Activated CD4-positive, alpha-beta T cell treated with anti-CD3 and anti-CD28 coated beads, Interleukin-2, amount 50 U/mL, for 16 hours (primary cell): ENCODE measurements around the gene FAT1.
"Not testable (repeated sequence)": the region's sequence is repeated elsewhere in the genome, so short reads cannot be mapped to it uniquely, and the experiment has no call there.

Source experiments
- DNase-seq: peaks from one replicate; pipeline ENCODE4 v3.0.0-alpha.2; 2020

Gene FAT1, protein sequence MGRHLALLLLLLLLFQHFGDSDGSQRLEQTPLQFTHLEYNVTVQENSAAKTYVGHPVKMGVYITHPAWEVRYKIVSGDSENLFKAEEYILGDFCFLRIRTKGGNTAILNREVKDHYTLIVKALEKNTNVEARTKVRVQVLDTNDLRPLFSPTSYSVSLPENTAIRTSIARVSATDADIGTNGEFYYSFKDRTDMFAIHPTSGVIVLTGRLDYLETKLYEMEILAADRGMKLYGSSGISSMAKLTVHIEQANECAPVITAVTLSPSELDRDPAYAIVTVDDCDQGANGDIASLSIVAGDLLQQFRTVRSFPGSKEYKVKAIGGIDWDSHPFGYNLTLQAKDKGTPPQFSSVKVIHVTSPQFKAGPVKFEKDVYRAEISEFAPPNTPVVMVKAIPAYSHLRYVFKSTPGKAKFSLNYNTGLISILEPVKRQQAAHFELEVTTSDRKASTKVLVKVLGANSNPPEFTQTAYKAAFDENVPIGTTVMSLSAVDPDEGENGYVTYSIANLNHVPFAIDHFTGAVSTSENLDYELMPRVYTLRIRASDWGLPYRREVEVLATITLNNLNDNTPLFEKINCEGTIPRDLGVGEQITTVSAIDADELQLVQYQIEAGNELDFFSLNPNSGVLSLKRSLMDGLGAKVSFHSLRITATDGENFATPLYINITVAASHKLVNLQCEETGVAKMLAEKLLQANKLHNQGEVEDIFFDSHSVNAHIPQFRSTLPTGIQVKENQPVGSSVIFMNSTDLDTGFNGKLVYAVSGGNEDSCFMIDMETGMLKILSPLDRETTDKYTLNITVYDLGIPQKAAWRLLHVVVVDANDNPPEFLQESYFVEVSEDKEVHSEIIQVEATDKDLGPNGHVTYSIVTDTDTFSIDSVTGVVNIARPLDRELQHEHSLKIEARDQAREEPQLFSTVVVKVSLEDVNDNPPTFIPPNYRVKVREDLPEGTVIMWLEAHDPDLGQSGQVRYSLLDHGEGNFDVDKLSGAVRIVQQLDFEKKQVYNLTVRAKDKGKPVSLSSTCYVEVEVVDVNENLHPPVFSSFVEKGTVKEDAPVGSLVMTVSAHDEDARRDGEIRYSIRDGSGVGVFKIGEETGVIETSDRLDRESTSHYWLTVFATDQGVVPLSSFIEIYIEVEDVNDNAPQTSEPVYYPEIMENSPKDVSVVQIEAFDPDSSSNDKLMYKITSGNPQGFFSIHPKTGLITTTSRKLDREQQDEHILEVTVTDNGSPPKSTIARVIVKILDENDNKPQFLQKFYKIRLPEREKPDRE (N-terminal part only)

DNA sequence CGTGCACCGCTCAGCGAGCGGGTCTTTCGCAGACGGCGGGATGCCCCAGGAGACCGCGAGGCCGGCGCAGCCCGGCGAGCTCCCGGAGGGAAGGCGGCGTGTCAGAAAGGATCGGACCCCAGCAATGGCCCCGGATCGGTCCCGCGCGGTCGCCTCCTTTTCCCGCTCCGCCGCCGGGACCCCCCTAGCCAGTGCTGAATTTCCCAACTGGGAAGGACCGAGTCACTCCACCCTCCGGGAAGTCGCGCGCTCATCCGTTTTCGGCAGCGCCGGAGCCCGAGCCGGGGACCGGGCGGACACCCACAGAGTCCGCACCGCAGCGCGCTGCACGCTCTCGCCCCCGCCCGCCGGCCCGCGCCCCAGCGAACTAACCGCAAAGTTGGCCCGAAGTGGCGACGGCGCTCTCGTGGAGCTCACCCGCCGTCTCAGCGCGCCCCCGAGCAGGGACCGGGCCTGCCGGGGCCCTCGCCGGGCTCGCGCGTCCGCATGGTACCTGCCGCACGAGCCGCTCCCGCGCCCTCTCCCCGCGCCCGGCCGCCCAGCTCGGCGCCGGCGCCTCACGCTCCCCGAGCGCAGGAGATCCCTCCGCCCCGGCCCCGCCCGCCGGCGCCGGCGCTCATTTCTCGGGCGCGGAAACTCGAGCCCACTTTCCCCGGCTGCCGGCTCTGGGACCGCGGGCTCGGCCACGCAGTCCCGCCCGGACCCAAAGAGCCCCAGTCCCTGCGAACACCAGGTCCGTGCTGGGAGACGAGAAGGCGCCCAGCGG is at the start of gene FAT1:
Gene FAT1 (minus strand): TSS at position 565 of the 766 bp plus-strand sequence. CDS start 14,029 bp downstream, outside the sequence.
- no peak for DNase-seq

DNA sequence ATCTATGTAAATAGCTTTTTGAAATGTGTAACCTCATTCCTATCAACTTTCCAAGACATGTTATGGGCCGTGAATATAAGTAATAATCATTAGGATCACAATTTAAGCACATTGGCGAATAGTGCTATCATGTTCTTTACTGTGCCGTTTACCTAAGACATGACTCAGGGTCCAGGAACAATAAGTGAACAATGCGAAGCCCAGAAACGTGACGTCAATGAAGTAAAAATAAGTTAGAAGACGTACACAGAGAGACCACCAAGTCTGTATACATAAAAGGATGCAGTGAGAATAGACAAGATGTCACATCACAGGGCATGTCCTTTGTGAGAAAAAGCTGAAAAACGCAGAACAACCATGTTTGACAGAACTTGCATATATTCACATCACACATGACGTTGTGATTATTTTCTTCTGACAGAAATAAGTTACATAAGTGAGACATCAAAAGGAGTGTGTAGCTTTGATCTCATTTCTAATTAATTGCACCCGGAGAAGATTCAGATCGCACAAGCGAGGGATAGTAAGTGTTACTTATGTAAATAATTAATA is 49.4 kb upstream of the FAT1 start:
- no peak for DNase-seq

DNA sequence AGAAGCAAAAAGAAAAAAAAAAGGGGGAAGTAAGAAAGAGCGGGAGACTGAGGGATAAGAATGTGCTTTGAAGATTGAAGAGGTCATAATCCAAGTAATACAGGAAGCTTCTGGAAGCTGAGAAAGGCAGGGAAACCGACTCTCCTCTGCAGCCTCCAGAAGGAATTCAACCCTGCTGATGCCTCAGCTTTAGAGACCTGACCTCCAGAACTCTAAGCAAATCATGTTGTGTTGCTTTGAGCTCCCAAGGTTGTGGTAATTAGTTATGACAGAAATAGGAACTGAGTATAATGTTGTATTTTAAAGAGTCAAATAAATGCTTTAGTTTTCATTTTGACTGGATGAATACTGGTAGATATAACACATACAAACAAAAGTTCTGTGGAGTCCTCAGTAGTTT is 48.0 kb upstream of the FAT1 start:
- DNase-seq = no peak

DNA sequence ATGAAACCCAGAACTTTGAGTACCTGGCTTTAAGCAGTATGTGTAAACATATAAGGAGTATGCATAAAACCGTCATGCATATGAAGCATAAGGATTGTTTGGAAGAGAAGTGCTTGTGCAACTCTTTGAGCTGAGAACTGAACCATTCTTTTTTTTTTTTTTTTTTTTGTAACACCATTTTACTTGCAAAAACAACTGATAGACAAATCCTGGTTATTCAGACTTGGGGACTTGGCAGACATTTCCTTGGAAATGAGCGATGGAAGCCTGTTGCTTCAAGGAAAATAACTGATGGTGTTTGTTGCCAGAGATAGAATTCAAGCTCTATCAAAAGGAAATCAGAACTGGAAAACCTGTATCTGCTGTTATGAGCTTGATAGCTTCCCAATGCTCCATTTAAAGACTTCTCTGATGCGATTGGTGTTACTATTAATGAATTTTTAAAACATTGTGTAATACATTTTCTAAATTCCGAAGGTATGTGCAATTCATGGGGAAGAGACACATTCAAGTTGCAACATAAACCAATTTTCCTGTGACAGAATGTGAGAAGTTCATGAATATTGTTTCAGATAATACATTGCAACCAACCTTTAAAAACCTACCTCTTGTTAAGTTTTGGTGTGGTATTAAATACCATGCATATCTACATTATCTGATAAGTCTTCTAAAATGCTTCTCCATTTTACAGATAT is 47.0 kb upstream of the FAT1 start:
- no peak for DNase-seq

DNA sequence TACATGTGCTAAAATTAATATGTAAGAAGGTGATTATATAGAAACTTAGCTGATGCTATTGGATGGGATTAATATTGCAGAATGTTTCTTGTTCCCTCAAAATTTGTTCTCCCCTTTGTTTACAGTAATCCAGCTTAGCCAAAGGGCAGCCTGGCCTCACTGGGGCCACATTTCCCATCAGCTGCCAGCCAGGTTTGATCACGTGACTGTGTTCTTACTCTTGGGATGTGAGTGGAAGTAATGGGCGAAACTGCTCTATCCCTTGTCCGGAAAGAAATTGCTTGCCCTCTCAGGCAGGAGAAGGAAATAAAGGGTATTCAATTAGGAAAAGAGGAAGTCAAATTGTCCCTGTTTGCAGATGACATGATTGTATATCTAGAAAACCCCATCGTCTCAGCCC is 44.1 kb upstream of the FAT1 start:
- DNase-seq = no peak

DNA sequence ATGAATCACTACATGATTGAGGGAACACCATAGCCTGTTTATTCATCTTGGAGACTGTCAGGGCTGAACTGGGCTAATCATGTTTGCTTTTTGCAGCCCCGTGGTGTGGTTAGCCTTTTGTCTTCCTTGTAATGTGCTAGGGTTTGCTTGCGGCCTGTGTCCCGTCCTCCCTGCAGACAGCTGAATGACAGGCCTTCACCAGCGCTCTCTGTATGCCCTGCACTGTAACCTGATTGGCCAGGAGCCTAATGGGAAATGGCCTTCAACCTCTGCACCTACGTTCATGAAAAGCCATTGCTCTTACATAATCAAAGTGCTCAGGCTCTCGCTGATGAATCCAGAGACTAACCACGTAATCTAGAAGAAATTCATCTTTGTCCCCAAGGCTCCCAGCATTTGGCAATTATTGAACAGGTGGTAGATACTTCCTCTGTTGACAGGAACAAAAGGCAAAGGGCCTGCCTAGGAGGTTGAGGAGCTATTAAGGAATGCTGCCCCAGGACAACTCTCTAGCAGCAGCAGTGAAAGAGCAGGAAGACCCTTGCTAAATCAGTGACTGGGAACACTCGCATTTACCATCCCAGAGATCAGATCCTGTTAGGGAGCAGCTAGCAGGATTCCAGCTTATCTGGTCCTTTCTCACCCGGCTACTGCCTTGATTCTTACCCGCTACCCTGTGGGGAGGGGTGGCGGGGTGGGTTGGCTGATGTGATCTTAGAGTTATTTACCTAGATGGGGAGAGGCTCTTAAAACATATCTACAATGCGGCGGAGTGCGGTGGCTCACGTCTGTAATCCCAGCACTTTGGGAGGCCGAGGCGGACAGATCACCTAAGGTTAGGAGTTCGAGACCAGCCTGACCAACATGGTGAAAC is 42.3 kb upstream of the FAT1 start:
- no peak for DNase-seq

DNA sequence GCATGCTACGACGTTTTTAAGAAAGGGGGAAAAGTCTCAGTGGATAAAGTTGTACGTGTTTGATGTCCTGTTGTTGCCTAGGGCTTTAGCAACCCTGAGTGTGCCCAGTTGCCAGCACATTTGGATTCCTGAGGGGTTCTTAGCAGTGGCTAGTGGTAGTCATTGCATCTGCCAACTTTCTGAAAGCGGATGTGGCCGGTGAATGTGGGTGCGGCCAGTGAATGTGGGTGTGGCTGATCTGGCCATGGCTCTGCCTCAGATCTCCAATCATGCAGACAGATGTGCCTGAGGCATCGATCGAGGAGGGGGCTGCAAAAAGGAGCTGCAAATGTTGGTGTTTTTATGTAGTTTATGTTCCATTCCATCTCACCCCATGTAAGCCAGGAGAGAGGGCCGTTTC is 41.5 kb upstream of the FAT1 start:
- DNase-seq = no peak

DNA sequence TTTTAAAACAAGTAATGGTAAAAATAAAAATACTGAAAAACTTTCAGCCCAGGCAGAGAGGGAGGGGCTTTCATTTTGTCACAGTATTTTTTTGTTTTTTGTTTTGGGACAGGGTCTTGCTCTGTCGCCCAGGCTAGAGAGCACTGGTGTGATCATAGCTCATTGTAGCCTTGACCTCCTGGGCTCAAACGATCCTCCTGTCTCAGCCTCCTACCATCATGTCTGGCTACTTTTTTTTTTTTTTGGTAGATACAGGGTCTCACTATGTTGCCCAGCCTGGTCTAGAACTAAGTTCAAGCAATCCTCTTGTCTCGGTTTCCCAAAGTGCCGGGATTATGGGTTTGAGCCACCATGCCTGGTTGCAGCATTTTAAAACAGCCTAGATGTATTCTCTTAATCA is 40.8 kb upstream of the FAT1 start:
- DNase-seq = no peak

DNA sequence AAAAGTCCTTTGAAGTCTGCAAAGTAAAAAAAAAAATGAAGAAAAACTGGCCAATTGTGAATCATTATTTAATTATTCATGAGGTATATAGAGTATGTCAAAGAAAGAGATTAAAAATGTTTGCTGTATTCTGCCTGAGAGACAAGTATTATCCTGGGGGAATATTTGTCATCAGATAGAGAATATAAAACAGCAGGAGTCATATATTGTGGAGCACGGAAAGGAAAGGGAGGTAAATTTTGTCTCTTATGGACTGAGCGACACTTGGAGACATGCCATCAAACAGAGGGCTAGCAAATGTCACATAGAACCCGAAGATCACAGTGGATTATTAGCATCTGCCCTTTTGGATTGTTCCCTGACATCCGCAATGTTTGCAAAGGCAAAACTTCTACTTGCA is 39.2 kb upstream of the FAT1 start:
- DNase-seq = no peak

DNA sequence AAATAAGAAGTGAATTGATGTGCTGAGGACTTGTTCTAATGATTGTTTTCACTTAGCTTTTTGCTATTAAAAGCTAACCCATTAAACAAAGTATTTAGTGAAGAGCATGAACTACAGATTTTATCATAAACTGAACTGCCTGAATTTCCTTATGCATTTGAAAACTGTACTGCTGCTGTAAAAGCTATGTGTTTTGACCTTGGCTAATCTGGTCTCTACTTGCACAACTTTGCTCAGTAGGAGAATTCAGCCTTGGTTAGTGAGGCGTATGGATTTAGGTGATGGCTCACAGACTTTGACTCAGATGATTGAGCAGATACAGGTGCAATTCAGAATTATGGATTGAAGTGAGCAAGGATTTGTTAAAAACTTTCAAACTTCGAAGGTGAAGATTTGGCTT is 38.7 kb upstream of the FAT1 start:
- no peak for DNase-seq

DNA sequence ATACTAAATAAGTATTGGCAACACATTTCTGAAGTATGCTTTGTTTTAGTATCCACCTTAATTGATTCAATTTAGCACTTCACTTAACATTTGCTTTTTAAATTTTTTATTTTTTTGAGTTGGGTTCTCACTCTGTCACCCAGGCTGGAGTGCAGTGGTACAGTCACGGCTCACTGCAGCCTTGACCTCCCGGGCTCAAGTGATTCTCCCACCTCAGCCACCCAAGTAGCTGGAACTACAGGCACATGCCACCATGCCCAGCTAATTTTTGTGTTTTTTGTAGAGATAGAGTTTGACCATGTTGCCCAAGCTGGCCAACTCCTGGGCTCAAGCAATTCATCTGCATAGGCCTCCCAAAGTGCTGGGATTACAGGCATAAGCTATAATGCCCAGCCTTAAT is 38.3 kb upstream of the FAT1 start:
- not testable (repeated sequence) for DNase-seq

DNA sequence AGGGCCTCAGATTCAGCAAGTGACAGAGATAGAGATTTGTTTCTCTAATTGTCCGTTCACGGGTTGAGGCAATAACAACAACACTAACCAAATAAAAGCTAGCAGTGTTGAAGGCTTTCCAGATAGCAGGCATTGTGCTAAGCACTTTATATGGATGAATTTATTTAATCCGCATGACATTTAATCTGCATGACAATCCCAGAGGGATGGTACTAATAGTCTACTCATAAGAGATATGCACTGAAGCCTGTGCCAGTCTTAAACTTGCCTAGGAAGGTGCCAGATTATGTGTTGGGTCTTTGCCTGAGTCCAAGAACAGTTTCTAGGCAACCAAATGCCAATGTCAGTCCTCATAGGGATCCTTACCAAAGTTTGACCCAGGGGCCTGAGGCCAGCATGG is 37.7 kb upstream of the FAT1 start:
- no peak for DNase-seq

DNA sequence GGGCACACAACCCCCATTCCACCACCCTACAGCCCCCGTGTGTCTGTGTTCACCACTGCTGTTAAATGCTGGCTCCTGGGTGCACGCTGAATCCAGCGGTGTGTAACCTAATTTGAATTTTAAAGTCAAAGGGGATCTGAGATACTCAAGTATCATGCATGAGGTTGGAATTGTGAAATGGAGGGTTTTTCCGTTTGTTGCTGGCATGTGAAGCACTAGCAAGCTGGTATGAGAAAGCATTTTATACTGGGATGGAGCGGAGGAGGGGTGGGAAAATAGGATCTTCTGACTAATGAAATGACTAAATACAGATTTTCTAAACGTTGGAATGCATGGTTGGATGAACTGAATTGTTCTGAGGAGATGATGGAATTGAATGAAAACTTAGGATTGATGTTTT is 36.9 kb upstream of the FAT1 start:
- DNase-seq = no peak

DNA sequence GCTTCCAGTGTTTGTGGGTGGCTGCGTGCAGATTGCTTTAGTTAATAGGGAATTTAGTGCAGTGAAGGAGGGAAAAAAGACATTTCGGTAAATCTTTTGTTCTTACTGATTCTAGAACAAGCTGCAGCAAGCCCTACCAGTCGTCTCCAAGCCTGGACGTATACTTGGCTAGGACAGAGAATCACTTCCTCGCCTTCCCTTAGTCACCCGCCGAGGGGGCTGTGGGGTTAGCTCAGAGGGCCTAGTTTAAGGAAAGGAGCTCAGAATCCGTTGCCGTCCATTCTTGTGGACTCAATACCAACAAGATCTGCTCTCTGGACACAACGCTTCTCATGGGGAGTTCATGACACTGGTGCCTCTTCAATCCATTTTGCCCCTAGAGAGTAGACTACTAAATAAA is 36.3 kb upstream of the FAT1 start:
- no peak for DNase-seq

DNA sequence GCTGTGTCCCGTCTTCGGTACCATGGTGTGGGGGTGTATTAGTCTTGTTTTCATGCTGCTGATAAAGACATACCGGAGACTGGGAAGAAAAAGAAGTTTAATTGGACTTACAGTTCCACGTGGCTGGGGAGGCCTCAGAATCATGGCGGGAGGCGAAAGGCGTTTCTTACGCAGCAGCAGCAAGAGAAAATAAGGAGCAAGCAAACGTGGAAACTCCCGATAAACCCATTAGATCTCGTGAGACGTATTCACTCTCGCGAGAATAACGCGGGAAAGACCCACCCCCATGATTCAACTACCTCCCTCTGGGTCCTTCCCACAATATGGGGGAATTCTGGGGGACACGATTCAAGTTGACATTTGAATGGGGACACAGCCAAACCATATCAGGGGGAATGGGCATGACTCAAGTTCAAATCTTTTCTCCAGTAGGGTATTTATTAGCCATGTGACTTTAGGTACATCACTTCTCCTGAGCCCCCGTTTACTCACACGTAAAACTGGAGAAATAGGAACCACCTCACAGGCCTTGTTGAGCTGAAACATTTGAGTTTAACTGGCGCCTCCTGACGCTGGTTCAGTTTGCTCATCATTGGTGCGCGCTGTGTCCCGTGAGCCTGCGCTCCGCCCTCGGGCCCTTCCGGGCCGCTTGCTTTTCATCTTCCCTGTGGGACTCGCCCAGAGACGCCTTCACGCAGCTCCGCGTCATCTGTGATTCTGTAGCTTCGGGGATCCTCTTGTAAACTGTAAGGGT is 35.5 kb upstream of the FAT1 start:
- no peak for DNase-seq

DNA sequence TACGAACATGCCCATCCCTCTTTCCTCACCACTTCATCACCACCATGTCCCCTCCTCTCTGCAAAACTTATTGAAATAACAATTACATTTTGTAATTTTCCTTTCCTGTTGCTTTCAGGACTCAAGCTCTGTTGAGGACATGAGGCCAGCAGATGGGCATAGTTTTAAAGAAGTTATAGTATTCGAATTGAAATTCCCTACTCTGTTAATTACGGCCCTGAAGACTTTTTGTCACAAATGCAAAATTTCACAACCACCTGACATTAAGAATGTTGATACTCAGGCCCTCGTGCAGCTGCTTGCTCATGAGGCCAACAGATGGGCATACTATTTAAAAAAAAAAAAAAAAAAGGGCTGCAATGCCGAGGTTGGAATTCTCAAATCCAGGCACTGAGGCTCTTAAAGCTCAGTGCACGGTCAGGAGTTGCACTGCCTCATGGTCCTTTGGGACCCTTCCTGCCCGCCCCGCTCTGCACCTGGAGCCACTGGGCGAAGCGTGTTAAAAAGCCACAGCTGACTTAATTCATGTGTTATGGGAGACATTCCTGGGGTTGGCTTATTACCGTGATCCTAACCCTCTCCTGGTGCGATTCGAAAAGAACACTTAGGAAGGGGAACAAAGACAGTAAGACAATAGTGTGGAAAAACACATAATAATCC is 34.2 kb upstream of the FAT1 start:
- no peak for DNase-seq

DNA sequence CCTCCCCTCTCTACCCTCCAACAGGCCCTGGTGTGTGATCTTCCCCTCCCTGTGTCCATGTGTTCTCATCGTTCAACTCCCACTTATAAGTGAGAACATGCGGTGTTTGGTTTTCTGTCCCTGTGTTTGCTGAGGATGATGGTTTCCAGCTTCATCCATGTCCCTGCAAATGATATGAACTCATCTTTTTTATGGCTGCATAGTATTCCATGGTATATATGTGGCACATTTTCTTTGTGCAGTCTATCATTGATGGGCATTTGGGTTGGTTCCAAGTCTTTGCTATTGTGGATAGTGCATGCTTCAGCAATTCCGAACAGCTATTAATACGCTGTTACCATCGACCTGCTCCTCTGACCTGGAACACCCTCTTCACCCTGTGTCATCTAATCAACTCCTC is 32.9 kb upstream of the FAT1 start:
- DNase-seq = not testable (repeated sequence)

DNA sequence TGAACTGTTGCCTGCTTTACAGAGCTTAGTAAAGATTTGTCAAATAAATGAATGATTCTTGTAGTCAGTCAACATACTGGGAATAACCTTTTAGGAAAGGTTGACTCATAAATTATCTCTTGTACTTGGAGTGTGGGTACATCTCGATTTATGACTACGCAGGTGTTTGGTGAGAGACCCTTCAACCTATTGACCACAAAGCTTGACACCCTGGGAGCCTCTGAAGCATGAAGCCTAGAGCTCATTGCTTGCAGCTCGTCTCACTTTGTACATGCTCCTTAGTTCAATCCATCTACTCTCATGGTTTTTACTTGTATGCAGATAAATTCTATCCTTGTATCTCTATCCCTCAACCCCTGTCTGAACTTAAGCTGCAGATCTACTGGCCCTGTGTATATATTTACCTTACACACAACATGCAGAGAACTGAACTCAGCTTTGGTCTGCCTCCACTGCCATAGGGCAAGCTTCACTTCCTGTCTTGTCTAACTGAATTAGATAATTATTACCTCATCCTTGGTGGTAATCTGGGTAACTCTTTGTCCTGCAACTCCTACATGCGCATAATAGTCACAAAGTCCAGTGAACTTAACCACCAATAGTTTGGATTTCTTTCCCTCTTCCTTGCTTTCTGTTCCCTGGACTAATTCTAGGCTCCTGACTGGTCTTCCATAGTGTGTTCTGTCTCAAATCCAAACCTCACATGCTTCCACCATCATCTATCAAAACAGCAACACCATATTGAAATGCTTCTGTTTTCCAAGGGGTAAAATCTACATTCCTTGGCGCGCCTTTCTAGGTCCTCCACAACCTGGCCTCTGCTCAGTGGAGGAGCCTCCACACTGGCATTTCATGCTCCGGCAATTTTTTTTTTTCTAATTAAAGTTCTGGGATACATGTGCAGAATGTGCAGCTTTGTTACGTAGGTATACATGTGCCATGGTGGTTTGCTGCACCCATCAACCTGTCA is 32.2 kb upstream of the FAT1 start:
- no peak for DNase-seq
